Hematopoietic multipotent progenitor cell treated with erythropoietin and hydrocortisone succinate and interleukin-3 and kit ligand, for 15 days (in vitro differentiated cells): Measurements from ENCODE around the gene TSPOAP1.

Experiments used
- DNase-seq: peaks from one replicate; pipeline ENCODE4 v3.0.0-alpha.2; 2015; ENCODE audit warnings: low spot score

The TSPOAP1 gene

DNA sequence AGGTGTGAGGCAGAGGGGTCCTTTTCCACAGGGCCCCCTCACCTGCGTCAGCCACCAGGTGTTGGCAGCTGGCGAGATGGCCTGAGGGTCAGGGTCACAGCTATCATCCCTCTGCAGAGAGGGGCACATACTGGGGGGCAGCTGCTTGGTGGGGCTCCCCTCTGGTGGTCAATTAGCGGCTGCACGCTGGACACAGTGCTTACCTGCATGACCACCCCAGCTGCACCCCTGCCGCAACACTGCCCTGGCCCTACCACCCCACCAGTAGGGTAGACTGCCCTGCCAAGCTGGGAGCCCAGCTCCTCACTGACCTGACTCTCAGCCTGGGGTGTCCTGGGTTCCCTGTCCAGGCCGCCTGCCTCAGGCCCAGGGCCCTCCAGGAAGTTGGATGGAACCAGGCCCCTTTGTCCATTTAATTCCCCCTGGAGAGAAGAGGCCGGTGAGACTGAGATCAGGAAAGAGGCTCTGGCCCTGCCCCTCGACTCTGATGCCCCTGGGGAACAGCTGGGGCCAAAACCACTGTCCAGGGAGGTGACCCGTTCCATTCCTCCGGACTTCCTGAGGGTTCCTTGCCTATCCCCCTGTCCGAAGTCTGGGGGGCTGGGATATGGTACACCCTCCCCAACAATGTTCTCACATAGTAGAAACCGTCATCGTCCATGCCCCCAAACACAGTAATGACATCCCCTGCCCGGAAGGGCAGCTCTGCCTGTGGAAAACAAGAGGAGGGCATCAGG is 23.7 kb downstream of the TSPOAP1 start:
- DNase-seq = no peak

DNA sequence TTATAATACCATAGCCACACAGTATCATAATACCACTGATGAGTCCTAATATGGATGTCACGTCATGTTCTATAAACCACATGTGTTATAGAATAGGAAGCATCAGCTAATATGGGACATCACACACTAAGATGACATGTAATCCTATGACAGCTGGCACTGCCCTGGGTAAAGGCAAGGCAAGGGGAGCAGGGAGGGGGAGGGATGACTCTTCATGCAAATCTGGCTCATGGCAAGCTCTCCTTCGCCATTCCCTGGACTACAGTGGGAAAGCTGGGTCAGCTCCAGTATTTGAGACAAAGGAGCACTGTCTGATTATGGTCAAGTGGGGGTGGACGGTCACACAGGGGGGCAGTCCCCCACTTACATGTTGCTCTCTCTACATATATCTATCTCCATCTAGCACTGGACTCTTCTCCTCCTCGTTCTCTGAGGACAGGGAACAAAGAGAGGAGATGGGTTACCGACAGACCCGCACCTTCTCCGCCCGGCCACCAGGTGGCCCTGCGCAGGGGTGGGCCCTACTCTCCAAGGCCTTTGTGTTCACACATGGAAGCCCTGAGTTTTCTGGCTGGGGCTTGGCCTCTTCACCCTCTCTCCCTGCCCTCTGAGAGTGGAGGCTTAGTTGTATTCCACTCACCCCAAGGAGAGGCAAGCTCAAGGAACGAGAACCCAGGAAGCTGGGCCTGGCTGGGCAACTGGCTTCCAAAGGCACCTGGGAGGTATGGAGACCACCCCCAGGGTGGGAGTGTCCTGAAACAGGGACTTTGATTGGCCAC is 24.4 kb downstream of the TSPOAP1 start:
- DNase-seq = peak; percentile 60

DNA sequence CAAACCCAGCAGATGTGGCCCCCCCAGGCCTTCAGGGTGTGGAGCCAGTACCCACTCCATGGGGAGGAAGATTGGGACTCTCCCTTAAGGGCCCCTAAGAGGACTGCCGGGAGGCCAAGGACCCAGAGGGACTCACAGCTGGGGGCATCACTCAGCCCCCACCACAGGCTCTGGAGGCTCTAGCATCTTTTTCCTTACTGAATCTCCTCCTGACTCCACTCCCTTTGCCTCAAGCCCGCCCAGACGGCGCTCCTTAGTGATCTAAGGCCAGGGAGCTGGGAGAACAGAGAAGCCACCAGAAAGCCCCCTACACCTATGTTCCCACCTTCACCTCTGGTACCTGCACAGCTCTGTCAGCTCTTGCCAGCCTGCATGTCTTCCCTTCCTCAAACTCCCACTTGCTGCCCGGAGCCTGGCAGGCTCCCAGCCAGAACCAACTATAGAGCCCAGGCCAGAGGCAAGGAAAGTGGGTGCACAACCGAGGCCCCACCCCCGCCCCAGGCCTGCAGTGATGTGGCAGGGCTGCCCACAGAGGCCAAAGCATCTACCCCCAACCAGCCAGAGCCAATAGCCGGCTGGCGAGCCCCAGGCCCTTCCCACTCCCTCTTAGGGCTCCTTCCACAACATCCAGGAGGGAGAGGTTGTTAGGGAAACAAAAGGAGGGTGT is 25.5 kb downstream of the TSPOAP1 start:
- no peak for DNase-seq

DNA sequence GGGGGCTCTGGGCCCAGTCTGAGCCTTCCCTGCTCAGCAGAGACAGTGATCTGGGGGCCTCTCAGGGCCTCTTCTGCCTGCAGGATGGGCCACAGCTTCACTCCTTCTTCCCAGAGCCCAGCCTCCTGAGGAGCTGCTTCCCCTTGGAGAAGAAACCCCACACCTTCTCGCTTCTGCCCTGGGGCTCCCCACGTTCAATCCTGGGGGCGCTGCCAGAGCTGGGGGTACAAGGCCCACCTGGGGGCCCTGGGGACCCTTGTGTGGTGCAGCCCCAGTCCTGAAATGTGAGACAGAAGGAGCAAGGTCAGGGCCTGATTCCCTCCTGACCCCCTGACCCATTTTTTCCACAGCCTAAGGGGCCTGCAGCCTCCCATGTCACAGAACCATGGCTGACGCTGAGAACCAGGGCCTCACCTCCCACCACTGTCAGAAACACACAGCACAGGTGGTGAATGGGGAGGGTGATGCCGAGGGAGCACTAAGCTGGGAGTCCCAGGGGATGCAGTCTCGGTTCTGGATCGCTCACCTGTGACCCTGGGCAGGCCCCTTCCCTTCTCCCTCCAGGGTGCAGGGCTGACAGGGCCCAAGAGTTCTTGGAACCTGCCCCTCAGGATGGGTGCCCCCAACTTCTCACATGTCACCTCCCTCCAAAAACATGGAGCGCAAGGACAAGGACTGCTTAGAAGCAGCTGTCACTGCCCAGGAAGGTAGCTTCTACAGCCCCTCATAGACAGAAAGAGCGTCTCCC is 26.2 kb downstream of the TSPOAP1 start:
- no peak for DNase-seq

DNA sequence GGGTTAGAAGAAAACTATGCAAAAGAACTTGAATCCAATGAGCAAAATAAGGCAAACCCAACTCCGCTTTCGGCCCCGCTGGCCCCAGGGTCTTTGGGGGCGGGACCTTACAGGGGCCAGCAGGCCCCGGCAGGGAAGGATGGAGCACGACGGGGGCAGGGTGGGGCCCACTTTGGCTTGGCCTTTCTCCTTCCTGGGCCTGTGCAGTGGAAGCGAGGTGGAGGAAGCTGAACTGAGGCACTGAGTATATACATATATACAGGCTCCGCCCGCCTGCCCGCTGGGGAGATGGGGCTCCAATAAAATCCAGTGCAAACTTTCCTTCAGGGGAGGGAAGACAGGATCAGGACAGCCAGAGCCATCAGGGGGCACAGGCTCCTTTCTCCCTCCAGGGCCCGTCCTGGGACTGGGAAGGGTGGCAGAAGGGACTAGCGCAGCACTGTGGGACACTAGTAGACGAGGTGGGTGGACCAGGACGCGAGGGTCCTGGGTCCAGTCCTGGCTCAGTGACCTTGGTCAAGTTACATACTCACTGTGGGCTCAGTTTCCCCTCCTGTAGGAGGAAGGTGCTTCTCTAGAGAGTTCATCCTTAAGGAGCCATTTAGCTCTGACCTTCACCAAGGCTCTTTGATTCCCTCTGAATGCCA is 27.0 kb downstream of the TSPOAP1 start:
- no peak for DNase-seq

DNA sequence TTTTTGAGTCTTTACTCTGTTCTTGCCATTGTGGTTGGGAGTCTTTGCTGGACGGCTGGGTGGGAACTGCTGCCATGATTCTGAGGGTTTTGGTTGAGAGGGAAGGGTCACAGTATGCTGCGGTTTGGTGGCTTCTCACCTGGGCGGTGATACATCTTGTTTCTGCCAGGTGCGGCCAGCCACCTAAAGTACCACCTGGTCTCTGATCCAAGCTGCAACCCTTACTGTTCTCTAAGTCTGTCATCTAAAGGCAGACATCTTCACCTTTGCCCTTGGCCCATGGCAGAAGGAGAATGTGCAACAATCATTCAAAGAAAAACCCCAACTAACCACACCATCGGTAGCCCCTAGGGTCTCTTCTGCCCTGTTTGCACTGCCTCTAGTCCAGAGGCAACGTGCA is 28.3 kb downstream of the TSPOAP1 start:
- DNase-seq = no peak

DNA sequence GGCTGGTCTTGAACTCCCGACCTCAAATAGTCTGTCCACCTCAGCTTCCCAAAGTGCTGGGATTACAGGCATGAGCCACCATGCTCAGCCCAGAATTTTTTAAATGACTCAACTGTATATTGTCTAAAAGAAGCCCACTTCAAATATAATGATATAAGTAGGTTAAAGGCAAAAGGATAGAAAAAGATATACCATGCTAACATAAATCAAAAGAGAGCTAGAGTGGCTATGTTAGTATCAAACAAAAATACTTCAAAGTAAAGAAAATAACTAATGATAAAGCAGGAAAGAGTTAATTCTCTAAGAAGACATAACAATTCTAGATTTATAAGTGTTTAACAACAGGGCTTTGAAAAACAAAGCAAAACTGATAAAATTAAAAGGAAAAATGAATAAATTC is 34.6 kb downstream of the TSPOAP1 start:
- no peak for DNase-seq

DNA sequence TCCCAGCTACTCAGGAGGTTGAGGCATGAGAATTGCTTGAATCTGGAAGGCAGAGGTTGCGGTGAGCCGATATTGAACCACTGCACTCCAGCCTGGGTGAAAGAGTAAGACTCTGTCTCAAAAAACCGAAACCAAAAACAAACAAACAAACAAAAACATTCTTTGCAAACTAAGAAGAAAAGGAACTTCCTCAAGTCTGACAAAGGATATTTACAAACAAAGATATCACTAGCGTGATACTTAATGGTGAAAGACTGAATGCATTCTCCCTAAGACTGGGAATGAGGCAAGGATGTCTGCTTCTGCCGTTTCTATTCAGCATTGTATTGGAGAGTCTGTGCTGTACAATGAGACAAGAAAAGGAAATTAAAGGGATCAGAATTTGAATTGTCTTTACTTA is 37.3 kb downstream of the TSPOAP1 start:
- DNase-seq = no peak

DNA sequence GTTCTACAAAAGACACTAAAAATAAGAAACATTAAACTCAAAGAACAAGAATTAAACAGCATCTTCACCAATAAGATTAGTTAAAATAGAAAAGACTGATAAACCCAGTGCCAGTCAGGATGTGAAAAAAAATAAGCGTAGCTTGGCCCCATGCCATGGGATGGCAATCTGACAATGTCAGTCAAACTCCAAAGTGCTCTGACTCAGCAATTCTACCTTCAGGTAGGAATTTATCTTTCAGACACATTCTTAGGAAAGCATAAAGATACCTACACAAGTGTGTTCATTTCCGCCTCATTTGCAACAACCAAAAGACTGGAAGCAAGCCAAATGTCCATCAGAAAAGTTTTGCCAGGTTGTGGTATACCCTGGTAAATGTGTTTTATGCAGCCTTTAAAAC is 38.7 kb downstream of the TSPOAP1 start:
- no peak for DNase-seq

DNA sequence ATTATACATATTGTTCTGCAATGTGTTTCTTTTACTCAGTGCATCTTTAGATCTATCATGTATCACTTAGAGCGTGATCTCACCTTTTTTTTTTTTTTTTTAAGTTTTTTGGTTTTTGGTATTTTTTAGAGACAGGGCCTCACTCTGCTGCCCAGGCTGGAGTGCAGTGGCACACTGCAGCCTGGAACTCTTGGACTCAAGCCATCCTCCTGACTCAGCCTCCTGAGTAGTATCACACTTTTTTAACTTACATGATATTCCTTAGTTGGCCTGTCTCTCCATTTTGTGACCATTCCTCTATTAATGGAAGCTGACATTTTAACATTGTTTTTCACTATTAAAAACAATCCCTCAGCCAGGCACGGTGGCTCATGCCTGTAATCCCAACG is 43.2 kb downstream of the TSPOAP1 start:
- DNase-seq = no peak

DNA sequence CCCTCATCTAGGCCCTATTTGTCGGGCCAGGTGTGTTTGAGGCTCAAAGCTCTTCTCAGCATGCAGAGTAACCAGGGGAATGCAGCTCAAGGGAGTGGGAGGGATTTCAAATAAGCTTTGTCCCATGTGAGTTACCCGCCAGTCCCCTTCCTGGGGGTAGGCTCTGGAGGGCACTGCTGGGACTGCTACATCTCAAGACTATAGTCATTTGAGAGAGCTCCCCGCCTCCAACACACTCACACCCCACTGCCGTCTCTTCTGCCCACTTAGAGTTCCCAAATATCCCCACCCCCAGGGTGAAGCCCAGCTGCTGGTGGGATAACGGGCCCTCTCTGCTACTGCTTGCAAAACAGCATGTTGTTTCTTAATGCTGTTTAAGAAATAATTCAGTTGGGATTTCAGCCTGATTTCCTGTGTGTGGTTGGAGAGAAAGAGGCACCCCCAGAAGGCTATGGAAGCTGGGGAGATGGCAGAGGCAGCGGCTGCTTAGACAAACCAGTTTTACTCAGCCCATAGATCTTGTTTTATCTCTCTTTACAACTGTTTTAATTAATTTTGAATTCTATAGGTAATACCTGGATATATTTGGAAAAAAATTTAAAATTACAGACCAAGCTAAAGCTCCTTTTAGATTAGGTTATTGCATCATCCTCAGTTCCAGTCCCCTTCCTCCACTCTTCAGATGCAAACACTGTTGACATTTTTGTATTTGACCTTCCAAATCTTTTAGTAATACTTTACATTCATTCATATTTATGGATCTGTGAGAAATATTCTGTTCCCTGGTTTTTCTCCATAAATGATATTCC is 43.8 kb downstream of the TSPOAP1 start:
- DNase-seq = no peak

DNA sequence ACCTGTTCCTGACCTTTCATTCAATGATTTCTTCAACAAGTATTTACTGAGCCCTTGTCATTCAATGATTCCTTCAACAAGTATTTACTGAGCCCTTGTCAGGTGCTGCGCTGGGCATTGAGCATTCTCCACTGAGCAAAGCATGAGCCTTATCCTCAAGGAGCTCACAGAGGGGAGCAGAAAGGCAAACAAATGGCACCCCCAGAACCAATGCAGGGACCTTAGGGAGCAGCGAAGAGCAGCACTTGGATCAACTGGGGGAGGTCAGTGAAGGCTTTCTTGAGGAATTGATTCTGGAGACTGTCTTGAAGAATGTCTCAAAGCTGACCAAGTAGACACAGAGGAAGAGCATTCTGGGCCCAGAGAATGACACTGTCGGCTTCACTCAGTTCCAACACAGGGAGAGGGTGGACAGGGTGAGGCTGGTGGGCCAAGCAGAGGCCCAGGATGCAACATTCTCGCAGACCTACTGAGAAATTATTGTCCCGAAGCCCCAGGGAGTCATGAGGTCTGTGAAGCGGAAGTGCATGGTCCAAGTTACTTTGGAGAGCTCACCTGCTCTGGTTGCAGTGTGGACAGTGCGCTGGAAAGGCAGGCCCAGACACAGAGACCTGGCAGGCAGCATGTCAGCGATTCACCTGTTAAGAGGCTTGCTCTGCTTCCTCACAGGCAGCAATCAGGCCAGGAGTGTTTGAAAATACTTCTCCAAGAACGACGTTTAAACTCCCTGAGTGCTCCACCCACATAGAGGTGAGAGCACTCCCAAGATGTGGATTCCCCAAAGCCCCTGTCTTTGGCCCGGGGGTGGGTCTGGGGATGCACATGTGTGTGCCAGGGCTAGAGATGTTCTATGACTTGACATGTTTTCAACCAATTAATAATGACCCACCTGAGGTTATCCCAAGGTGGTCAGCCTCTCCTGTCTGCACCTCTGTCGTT is 44.7 kb downstream of the TSPOAP1 start:
- no peak for DNase-seq

DNA sequence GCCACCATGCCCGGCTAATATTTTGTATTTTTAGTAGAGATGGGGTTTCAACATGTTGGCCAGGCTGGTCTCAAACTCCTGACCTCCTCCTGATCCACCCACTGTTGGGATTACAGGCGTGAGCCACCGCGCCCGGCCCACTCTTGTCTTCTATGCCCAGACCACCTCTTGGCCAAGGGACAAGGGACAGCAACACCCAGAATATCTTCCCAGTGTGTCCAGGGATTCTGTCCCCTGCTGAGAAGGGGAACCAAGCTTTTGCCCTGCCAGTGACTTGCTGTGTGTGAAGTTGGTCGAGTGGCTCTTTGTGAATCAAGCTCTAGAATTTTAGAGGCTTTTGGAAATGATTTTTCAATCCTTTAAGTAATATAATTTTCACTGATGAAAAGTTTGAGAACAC is 46.2 kb downstream of the TSPOAP1 start:
- DNase-seq = no peak

DNA sequence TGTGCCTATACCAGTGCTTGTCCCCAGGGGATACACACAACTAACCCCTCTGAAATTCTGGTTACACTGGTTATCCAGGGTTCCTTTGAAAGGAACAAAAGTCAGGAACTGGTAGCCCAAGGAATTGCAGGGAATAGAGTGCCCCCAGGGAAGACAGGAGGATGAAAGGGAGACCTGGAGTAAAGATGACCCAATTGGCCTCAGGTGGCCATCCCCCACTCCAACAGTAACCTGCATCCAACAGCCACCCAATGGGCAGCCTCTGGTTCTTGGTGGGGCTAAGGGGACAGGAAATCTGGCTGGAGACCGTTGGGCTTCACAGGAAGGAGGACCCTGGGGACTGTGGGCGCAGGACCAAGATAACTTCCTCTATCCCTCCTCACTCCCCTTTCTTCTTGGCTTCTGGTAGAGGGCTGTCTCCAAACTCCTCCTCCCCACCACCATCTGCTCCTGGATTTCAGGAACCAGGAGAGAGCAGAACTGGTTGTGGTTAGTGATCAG is 47.0 kb downstream of the TSPOAP1 start:
- no peak for DNase-seq

DNA sequence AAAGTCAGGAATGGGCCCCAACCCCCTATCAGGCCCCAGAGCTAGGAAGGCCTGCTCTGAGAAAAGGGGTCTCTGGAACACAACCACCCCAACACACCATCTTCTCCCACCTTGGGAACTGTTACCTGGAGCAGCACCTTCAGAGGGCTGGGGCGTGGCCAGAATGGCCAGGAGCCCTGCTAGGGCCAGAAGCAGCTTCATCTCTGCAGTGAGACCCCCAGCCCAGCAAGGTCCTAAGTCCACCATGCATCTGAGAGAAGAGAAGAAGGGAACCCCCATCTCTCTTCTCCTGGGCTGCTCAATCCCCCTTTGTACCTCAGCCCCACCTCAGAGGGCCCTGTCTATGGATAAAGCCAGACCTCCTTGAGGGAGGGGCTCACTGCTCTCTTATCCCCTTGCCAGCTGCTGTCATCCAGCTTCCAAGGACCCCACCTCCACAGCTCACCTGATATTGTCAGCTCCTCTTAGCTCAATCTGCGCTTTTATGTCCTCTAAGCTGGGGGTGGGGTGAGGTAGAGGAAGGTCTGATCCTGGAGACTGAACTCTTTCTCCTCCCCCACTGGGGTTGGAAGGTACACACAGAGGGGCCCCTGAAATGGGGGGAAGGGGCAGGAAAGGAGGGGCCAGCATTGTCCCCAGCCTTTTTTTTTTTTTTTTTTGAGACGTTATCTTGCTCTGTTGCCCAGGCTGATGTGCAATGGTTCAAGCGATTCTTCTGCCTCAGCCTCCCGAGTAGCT is 47.9 kb downstream of the TSPOAP1 start, which contains the start of gene MPO:
Gene MPO (minus strand): TSS at position 456 of the 738 bp plus-strand sequence. CDS start 177 bp downstream, at position 279.
- no peak for DNase-seq

DNA sequence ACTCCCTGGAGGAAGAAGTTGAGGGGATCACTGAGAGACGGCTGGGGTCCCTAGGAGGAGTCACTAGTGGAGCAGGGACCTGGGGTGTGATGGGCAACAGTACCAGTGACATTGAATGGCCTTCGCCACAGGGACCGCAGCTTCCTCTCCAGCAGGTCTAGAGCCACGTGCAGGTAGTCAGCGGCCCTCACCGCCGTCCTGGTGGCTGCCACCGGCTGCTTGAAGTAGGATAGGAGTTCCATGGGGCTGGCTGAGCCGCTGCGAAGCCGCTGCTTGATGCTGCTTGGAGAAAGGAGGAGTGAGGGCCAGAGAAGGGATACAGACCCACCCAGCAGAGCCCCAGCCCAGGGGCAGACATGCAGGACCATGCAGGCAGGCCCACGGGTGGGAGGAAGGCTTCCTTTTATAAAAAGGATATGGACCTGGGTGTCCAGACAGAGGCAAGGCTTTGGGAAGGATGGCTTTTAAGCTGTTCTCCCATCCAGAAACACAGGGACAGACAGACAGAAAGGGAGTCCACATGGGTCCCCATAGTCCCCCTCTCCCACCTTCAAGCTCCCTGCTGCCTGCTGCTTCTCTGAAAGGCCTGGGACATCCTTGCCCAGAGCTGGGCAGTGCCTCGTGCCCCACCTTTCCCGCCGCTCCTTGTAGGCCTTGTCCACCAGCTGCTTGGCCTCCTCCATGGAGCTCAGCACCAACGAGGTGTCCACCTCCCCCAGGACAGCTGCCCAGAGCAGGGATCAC is 48.7 kb downstream of the TSPOAP1 start:
- DNase-seq = no peak

DNA sequence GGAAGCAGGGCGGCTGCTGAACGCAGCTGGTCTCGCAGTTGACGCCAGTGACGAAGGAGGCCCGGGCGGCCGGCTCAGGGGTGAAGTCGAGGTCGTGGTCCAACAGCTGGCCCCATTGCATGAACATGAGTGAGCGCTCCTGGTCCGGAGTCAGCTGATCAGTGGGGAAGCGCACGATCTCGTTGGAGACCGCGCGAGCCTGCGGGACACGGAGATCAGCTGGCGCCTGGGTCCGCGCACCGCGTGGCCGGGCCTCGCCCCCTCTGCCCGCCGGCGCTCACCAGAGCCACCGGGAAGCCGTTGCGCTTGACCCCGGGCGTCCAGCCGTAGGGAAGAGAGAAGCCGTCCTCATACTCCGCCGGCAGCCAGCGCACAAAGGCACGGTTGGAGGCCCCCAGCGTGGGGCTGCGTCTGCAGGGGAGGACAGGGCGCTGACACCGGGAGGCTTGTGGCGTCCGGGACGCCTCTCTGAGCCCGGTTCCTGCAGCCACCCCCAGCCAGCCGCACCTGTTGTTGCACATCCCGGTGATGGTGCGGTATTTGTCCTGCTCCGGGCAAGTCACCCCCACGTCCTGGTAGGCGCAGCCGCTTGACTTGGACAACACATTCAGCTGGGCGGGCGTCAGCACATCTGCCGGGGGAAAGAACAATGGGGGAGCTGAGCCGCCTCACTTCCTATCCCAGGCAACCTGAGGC is 49.4 kb downstream of the TSPOAP1 start:
- no peak for DNase-seq

DNA sequence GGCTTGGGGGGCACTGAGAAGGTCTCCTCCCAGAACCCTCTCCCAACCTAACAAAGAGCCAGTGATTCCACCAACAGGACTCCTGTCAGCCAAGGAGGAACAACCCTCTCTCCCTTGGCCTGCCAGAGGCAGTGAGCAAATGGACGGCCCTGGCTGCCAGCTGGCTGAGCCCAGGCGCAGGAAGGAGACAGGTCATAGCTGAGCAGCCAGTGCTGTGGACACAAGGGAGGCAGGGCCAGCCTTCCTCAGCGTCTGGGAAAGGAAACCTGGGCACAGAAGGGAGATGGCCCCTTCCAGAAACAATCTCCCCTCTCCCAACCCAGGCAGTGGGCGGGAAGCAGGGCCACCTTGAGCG is 50.0 kb downstream of the TSPOAP1 start:
- no peak for DNase-seq
